Naive thymus-derived CD4-positive, alpha-beta T cell (primary cell): ENCODE measurements around the gene BRD9. TPM values are rescaled to one million over a fixed set of nuclear protein-coding genes. Genes with fewer than 3 reads are reported as not detected.
"Not testable (repeated sequence)": the region's sequence is repeated elsewhere in the genome, so short reads cannot be mapped to it uniquely, and the experiment has no call there.

Experiments
- ATAC-seq: fragments of 150-1000 bp; cut with Tn5 transposase; 2 replicates; pipeline ENCODE4 v1.10.0; 2021; ENCODE audit warnings: mild to moderate bottlenecking, moderate library complexity
- CTCF ChIA-PET: fragments of 350-600 bp; sonication (Branson Sonifier 250); formaldehyde crosslinking; loops from one replicate; lab custom pipeline; 2021; ENCODE audit warnings: antibody characterized with exemption; lab: Charles Lee
- POLR2A ChIA-PET: fragments of 350-600 bp; sonication (Branson Sonifier 250); formaldehyde crosslinking; loops from one replicate; lab custom pipeline; 2021; ENCODE audit warnings: antibody characterized with exemption, inconsistent platforms; lab: Charles Lee
- DNase-seq, 9 donors: peaks; one replicate each; pipeline versions ENCODE4 v3.0.0 to v3.0.0-alpha.2; 2020 to 2022; ENCODE audit warnings: mixed read lengths in 1 of 9
- H3K27ac ChIP-seq: one replicate; pipeline ENCODE4 v1.7.0; 2013; ENCODE audit warnings: mild to moderate bottlenecking, low read depth, low read length, moderate library complexity
- H3K27me3 ChIP-seq, 2 donors: one replicate each; pipeline ENCODE4 v1.7.0; 2013; ENCODE audit warnings: low read length in 2 of 2, mild to moderate bottlenecking in 2 of 2, moderate library complexity in 2 of 2; ENCODE audit not compliant: control insufficient read depth in 2 of 2, insufficient read depth in 2 of 2
- H3K36me3 ChIP-seq, 3 experiments: 1 replicate in 2 of 3; 2 replicates in 1 of 3; pipeline ENCODE4 v1.7.0; 2013; ENCODE audit warnings: low read length in 3 of 3, mild to moderate bottlenecking in 3 of 3, moderate library complexity in 1 of 3; ENCODE audit not compliant: insufficient read depth in 3 of 3, control insufficient read depth in 2 of 3
- H3K4me1 ChIP-seq, 2 donors: one replicate each; pipeline ENCODE4 v1.7.0; 2013; ENCODE audit warnings: low read length in 2 of 2, mild to moderate bottlenecking in 2 of 2, moderate library complexity in 1 of 2; ENCODE audit not compliant: control insufficient read depth in 2 of 2, insufficient read depth in 2 of 2
- H3K4me3 ChIP-seq: 2 replicates; pipeline ENCODE4 v1.7.0; 2013; ENCODE audit warnings: mild to moderate bottlenecking, low read length
- H3K9me3 ChIP-seq, 3 experiments: 1 replicate in 2 of 3; 2 replicates in 1 of 3; pipeline ENCODE4 v1.7.0; 2013; ENCODE audit warnings: low read length in 3 of 3; ENCODE audit not compliant: control insufficient read depth in 2 of 3
- H3K27ac Mint-ChIP-seq, 9 donors: one replicate each; pipeline ENCODE4 v1.8.0; 2020 to 2022; ENCODE audit warnings: mixed read lengths in 9 of 9, mild to moderate bottlenecking in 8 of 9, moderate library complexity in 5 of 9, inconsistent platforms in 2 of 9
- H3K27me3 Mint-ChIP-seq, 5 donors: one replicate each; pipeline ENCODE4 v1.8.0; 2021 to 2022; ENCODE audit warnings: mixed read lengths in 5 of 5, mild to moderate bottlenecking in 1 of 5
- H3K36me3 Mint-ChIP-seq, 5 donors: one replicate each; pipeline ENCODE4 v1.8.0; 2020 to 2022; ENCODE audit warnings: mixed read lengths in 5 of 5, mild to moderate bottlenecking in 3 of 5, inconsistent platforms in 1 of 5
- H3K4me1 Mint-ChIP-seq, 7 donors: one replicate each; pipeline ENCODE4 v1.8.0; 2020 to 2022; ENCODE audit warnings: mixed read lengths in 7 of 7, mild to moderate bottlenecking in 3 of 7, inconsistent platforms in 1 of 7
- H3K4me3 Mint-ChIP-seq, 10 donors: one replicate each; pipeline ENCODE4 v1.8.0; 2020 to 2022; ENCODE audit warnings: mild to moderate bottlenecking in 10 of 10, mixed read lengths in 10 of 10, moderate library complexity in 6 of 10, inconsistent platforms in 2 of 10
- H3K9me3 Mint-ChIP-seq, 11 donors: one replicate each; pipeline ENCODE4 v1.8.0; 2020 to 2022; ENCODE audit warnings: mixed read lengths in 11 of 11, mild to moderate bottlenecking in 4 of 11, inconsistent platforms in 1 of 11, moderate library complexity in 1 of 11
- intact Hi-C, 2 donors: fragments of 100-400 bp; cut with micrococcal nuclease; formaldehyde crosslinking; loops; one replicate each; pipeline ENCODE4 v1.15.1; 2023
- polyA plus RNA-seq, 2 donors: library from polyadenylated mRNA; unstranded; fragments of 300-500 nt; fragmentation: Illumina TruSeq; gene quantifications; one replicate each; pipeline ENCODE4 v1.2.3, GENCODE V29; 2021
- total RNA-seq, 6 experiments: library from RNA in 5 of 6; stranded (reverse) in 5 of 6; gene quantifications; 1 replicate in 5 of 6; 2 replicates in 1 of 6; pipeline ENCODE4 v1.2.3 and lab custom pipeline; 2021 to 2026

The BRD9 gene
- total and polyA plus RNA-seq, 7 experiments from 2014 or later: 10.6 to 93.2 (median 81.2) TPM

DNA sequence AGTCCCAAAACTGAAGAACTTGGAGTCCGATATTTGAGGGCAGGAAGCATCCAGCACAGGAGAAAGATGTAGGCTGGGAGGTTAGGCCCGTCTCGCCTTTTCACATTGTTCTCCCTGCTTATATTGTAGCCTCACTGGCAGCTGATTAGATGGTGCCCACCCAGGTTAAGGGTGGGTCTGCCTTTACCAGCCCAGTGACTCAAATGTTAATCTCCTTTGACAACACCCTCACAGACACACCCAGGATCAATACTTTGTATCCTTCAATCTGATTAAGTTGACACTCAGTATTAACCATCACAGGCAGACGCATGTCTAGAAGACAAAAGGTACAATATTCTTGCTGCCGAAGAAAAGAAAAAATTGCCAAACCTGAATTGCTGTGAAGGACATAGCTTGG lies 26.1 kb upstream of the BRD9 start:
- not testable (repeated sequence) for ATAC-seq, H3K27ac ChIP-seq
- CTCF ChIA-PET: interaction anchor here (0.7 kb wide), 1 partner anchor 737 kb away, joined by 3 read pairs; no protein-coding TSS in a partner anchor

DNA sequence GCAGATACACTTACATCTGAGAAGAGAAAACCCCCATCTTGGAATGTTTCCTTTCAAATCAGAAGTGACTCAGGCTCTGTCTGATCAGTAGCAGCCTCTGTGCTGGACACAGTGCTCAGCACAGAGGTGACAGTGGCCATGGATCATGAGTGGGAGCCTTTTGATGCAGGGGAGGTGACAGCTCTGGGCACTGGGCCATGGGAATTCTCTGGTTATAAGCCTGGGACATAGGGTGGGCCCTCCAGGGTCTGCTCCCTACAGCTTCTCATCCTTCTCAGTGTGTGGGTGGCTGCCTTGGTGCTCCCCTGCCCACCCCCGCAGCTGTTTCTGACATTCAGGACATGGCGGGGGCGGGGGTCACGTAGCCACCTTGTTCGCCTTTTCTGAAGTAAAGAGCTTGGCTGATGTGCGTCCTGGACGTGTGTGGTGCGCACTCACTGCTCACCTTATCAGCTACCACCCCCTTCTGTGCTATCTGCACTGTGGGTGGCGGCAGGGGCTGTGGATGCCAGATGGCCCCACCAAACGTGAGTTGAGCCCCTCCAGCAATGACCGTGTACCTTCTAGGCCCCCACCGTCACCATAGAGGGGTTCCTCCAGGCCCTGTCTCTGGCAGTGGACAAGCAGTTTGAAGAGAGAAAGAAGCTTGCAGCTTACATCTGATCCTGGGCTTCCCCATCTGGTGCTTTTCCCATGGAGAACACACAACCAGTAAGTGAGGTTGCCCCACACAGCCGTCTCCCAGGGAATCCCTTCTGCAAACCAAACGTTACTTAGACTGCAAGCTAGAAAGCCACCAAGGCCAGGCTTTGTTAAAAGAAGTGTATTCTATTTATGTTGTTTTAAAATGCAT lies 24.1 kb upstream of the BRD9 start:
- Mint-ChIP-seq H3K36me3 (peaks cover 0 to 3% (median 0%) of the 10 kb centered on the region in 5 donors), H3K27ac (no peak overlapping the region), H3K9me3 (no peaks in the 10 kb centered on the region), H3K27me3 (no peaks in the 10 kb centered on the region), H3K4me1 (peaks cover 0 to 1% (median 0%) of the 10 kb centered on the region in 7 donors), H3K4me3 (no peak overlapping the region)
- DNase-seq (no peak), ATAC-seq (no peak)
- H3K4me3 ChIP-seq: no peak overlapping the region
- no peaks in the 10 kb centered on the region for H3K9me3 ChIP-seq
- H3K36me3 ChIP-seq: no peaks in the 10 kb centered on the region
- no peaks in the 10 kb centered on the region for H3K4me1 ChIP-seq
- intact Hi-C loops: no loop called here
- POLR2A ChIA-PET: no interaction called here
- no peaks in the 10 kb centered on the region for H3K27me3 ChIP-seq
- CTCF ChIA-PET: no interaction called here
- H3K27ac ChIP-seq: no peak overlapping the region

More for the DNA sequence above, 26.1 kb upstream of the BRD9 start:
- H3K27me3 ChIP-seq, H3K27ac Mint-ChIP-seq, H3K27me3 Mint-ChIP-seq, H3K9me3 ChIP-seq, H3K9me3 Mint-ChIP-seq, DNase-seq, H3K4me3 Mint-ChIP-seq, H3K4me1 ChIP-seq, H3K4me3 ChIP-seq, POLR2A ChIA-PET, H3K4me1 Mint-ChIP-seq, H3K36me3 ChIP-seq, H3K36me3 Mint-ChIP-seq, intact Hi-C loops: not testable (repeated sequence)

DNA sequence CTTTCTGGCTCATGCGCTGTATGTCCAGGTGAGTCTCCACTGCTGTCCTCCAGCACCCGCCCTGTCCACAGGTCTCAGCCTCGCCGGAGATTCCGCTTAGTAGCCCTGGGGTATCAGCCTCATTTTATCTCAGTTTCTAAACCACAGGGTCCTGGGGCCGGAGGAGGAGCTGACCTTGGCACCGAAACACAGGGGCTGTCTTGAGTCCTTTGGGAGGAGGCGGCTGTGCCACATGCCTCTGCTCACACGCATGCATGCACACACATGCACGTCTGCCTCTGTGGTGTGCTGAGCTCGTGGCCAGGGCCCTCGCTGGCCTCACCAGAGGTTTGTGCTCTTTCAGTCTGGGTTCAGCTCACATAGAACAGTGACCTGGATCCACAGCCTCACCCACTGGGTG lies 23.3 kb upstream of the BRD9 start:
- no peaks in the 10 kb centered on the region for H3K27me3 ChIP-seq
- Mint-ChIP-seq H3K4me1 (peaks cover 0 to 1% (median 0%) of the 10 kb centered on the region in 7 donors), H3K4me3 (no peak overlapping the region), H3K27ac (no peak overlapping the region), H3K9me3 (no peaks in the 10 kb centered on the region), H3K36me3 (peaks cover 0 to 3% (median 0%) of the 10 kb centered on the region in 5 donors), H3K27me3 (no peaks in the 10 kb centered on the region)
- no peak overlapping the region for H3K4me3 ChIP-seq
- H3K4me1 ChIP-seq: no peaks in the 10 kb centered on the region
- intact Hi-C loops: no loop called here
- no peaks in the 10 kb centered on the region for H3K36me3 ChIP-seq
- no peaks in the 10 kb centered on the region for H3K9me3 ChIP-seq
- no peak for DNase-seq
- no peak overlapping the region for H3K27ac ChIP-seq
- CTCF ChIA-PET: no interaction called here
- POLR2A ChIA-PET: no interaction called here
- ATAC-seq: no peak

DNA sequence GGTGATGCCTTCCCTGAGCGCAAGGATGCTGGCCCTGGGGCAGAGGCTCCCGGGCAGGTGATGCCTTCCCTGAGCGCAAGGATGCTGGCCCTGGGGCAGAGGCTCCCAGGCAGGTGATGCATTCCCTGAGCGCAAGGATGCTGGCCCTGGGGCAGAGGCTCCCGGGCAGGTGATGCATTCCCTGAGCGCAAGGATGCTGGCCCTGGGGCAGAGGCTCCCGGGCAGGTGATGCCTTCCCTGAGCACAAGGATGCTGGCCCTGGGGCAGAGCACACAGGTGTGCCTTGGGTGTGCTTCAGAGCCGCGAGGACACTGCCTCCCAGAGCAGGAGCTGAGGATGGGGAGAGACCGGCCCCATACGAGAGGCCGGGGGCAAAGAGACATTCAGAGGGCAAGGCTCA lies 22.7 kb upstream of the BRD9 start:
- H3K36me3 Mint-ChIP-seq, H3K27ac ChIP-seq, CTCF ChIA-PET, H3K4me1 ChIP-seq, intact Hi-C loops, POLR2A ChIA-PET, H3K9me3 ChIP-seq, H3K9me3 Mint-ChIP-seq, H3K27me3 ChIP-seq, H3K4me3 ChIP-seq, DNase-seq, H3K27me3 Mint-ChIP-seq, H3K27ac Mint-ChIP-seq, H3K4me1 Mint-ChIP-seq, ATAC-seq, H3K36me3 ChIP-seq, H3K4me3 Mint-ChIP-seq: not testable (repeated sequence)

DNA sequence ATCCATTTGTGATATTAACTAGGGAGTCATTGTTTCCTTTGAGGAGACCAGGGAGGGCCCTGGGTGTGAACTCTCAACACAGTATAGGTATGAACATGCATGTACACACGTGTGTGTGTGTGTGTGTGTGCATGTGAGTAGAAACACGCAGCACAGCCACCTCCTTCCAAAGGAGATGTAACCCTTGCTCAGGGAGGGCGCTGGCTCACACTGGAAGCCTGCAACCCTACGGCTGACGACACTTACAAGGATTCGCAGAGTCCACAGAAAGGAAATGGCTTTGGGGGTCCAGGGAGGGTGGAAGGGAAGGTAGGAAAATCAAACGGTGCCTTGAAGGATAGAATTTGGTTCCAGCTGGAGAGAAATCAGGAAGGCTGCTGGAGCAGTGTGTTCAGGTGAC lies 22.0 kb upstream of the BRD9 start:
- Mint-ChIP-seq H3K27ac (no peak overlapping the region), H3K9me3 (no peaks in the 10 kb centered on the region), H3K4me1 (peaks cover 0 to 3% (median 0%) of the 10 kb centered on the region in 7 donors), H3K4me3 (no peak overlapping the region), H3K36me3 (peaks cover 0 to 3% (median 0%) of the 10 kb centered on the region in 5 donors), H3K27me3 (no peaks in the 10 kb centered on the region)
- H3K36me3 ChIP-seq: no peaks in the 10 kb centered on the region
- intact Hi-C loops: no loop called here
- CTCF ChIA-PET: no interaction called here
- no peaks in the 10 kb centered on the region for H3K9me3 ChIP-seq
- H3K4me1 ChIP-seq: no peaks in the 10 kb centered on the region
- POLR2A ChIA-PET: no interaction called here
- H3K27ac ChIP-seq: no peak overlapping the region
- no peak for ATAC-seq
- no peak for DNase-seq
- H3K4me3 ChIP-seq: no peak overlapping the region
- H3K27me3 ChIP-seq: no peaks in the 10 kb centered on the region

DNA sequence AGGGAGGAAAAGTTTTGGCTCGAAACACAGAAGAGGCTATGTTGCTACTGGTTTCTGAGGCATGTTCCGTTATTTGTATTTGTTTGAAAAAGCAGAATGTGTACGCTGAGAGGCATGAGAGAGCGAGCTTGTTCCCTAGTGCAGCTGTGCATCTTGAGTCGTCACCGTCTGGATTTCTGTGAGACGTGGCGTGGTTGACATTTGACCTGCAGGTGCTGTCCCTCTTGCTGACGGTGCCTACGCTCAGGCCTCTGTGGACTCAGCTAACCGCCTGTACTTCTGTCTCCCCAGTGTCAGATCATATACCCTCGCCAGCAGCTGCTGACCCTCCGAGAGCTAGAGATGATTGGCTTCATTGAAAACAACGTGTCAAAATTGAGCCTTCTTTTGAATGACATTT lies 21.6 kb upstream of the BRD9 start:
- Histone ChIP-seq H3K4me3 (no peak overlapping the region), H3K27me3 (no peaks in the 10 kb centered on the region), H3K4me1 (no peaks in the 10 kb centered on the region), H3K36me3 (no peaks in the 10 kb centered on the region), H3K27ac (no peak overlapping the region), H3K9me3 (no peaks in the 10 kb centered on the region)
- DNase-seq (no peak), ATAC-seq (no peak)
- Mint-ChIP-seq H3K27me3 (no peaks in the 10 kb centered on the region), H3K4me1 (peaks cover 0 to 3% (median 0%) of the 10 kb centered on the region in 7 donors), H3K36me3 (peaks cover 0 to 3% (median 0%) of the 10 kb centered on the region in 5 donors), H3K9me3 (no peaks in the 10 kb centered on the region), H3K4me3 (no peak overlapping the region), H3K27ac (no peak overlapping the region)
- ChIA-PET CTCF (interaction anchor here (0.6 kb wide), 1 partner anchor 462 kb away, joined by 3 read pairs; no protein-coding TSS in a partner anchor), POLR2A (no interaction called here)
- intact Hi-C loops: no loop called here
